Measurements from ENCODE around the gene TAB2. TPM values are rescaled to one million over a fixed set of nuclear protein-coding genes. Genes with fewer than 3 reads are reported as not detected.
"Not testable (repeated sequence)": the region's sequence is repeated elsewhere in the genome, so short reads cannot be mapped to it uniquely, and the experiment has no call there.

TAB2 gene
- polyA plus RNA-seq, 4 donors: 80.4 to 111 (median 99.3) TPM

GRCh38 chr6:149331043-149331807 lies 13.7 kb downstream of the TAB2 start:
- no peak for DNase-seq (ENCODE audit: low read depth in 4 of 4, low spot score in 3 of 4)

GRCh38 chr6:149331871-149332270 lies 14.4 kb downstream of the TAB2 start:
- no peak for DNase-seq (ENCODE audit: low read depth in 4 of 4, low spot score in 3 of 4)

- DNase-seq (ENCODE audit: low read depth in 4 of 4, low spot score in 3 of 4): no peak
Observed at GRCh38 chr6:149332602-149333265, 15.2 kb downstream of the TAB2 start.

- DNase-seq (ENCODE audit: low read depth in 4 of 4, low spot score in 3 of 4): no peak
Observed at GRCh38 chr6:149333266-149333620, 15.7 kb downstream of the TAB2 start.

GRCh38 chr6:149334201-149334600 lies 16.7 kb downstream of the TAB2 start:
- no peak for DNase-seq (ENCODE audit: low read depth in 4 of 4, low spot score in 3 of 4)

- no peak for DNase-seq (ENCODE audit: low read depth in 4 of 4, low spot score in 3 of 4)
Observed at GRCh38 chr6:149334682-149335160, 17.2 kb downstream of the TAB2 start.

GRCh38 chr6:149335924-149336608 lies 18.6 kb downstream of the TAB2 start:
- no peak for DNase-seq (ENCODE audit: low read depth in 4 of 4, low spot score in 3 of 4)

GRCh38 chr6:149336609-149336928 lies 19.1 kb downstream of the TAB2 start:
- DNase-seq (ENCODE audit: low read depth in 4 of 4, low spot score in 3 of 4): no peak

GRCh38 chr6:149337320-149337719 lies 19.8 kb downstream of the TAB2 start:
- no peak for DNase-seq (ENCODE audit: low read depth in 4 of 4, low spot score in 3 of 4)

GRCh38 chr6:149340200-149340599 lies 22.7 kb downstream of the TAB2 start:
- DNase-seq (ENCODE audit: low read depth in 4 of 4, low spot score in 3 of 4): no peak

- DNase-seq (ENCODE audit: low read depth in 4 of 4, low spot score in 3 of 4): no peak
Observed at GRCh38 chr6:149342525-149342924, 25.0 kb downstream of the TAB2 start.

GRCh38 chr6:149343501-149343900 lies 26.0 kb downstream of the TAB2 start:
- no peak for DNase-seq (ENCODE audit: low read depth in 4 of 4, low spot score in 3 of 4)

GRCh38 chr6:149346078-149346477 lies 28.6 kb downstream of the TAB2 start:
- DNase-seq (ENCODE audit: low read depth in 4 of 4, low spot score in 3 of 4): no peak

- DNase-seq (ENCODE audit: low read depth in 4 of 4, low spot score in 3 of 4): no peak
Observed at GRCh38 chr6:149347067-149347466, 29.6 kb downstream of the TAB2 start.

- not testable (repeated sequence) for DNase-seq (ENCODE audit: low read depth in 4 of 4, low spot score in 3 of 4)
Observed at GRCh38 chr6:149349279-149349678, 31.8 kb downstream of the TAB2 start.

GRCh38 chr6:149354009-149354408 lies 36.5 kb downstream of the TAB2 start:
- DNase-seq (ENCODE audit: low read depth in 4 of 4, low spot score in 3 of 4): no peak

- no peak for DNase-seq (ENCODE audit: low read depth in 4 of 4, low spot score in 3 of 4)
Observed at GRCh38 chr6:149356081-149356750, 38.7 kb downstream of the TAB2 start.

GRCh38 chr6:149357726-149358538 lies 40.4 kb downstream of the TAB2 start:
- no peak for DNase-seq (ENCODE audit: low read depth in 4 of 4, low spot score in 3 of 4)

- no peak for DNase-seq (ENCODE audit: low read depth in 4 of 4, low spot score in 3 of 4)
Observed at GRCh38 chr6:149359440-149359839, 41.9 kb downstream of the TAB2 start.

GRCh38 chr6:149360536-149360935 lies 43.0 kb downstream of the TAB2 start:
- DNase-seq (ENCODE audit: low read depth in 4 of 4, low spot score in 3 of 4): no peak

Measured in left renal pelvis (tissue), 4 donors.